Spinal cord (tissue), 10 donors: Measurements from ENCODE around the gene VARS1. TPM values are rescaled to one million over a fixed set of nuclear protein-coding genes. Genes with fewer than 3 reads are reported as not detected.
"Not testable (repeated sequence)": the region's sequence is repeated elsewhere in the genome, so short reads cannot be mapped to it uniquely, and the experiment has no call there.

Experiments
- DNase-seq, 6 donors: peaks; one replicate each; pipeline versions ENCODE4 v3.0.0 to v3.0.0-alpha.2; 2013 to 2015; ENCODE audit warnings: low spot score in 6 of 6, low read depth in 4 of 6
- H3K27ac ChIP-seq: one replicate; pipeline ENCODE4 v1.5.1; 2013; ENCODE audit warnings: low read depth, low read length, control low read depth
- H3K27me3 ChIP-seq: one replicate; pipeline ENCODE4 v1.6.1; 2013; ENCODE audit warnings: low read length; ENCODE audit not compliant: control insufficient read depth, insufficient read depth
- H3K36me3 ChIP-seq: one replicate; pipeline ENCODE4 v1.6.1; 2013; ENCODE audit warnings: low read length; ENCODE audit not compliant: control insufficient read depth, insufficient read depth
- H3K4me1 ChIP-seq: one replicate; pipeline ENCODE4 v1.6.1; 2013; ENCODE audit warnings: low read length; ENCODE audit not compliant: control insufficient read depth, insufficient read depth
- H3K4me3 ChIP-seq: one replicate; pipeline ENCODE4 v1.5.1; 2013; ENCODE audit warnings: low read depth, low read length, control low read depth
- H3K9me3 ChIP-seq: one replicate; pipeline ENCODE4 v1.6.1; 2013; ENCODE audit warnings: low read length; ENCODE audit not compliant: control insufficient read depth, insufficient read depth
- WGBS: methylation state at CpG from one replicate; pipeline ENCODE4 v1.1.5; 2013; ENCODE audit warnings: missing lambda C conversion rate; ENCODE audit not compliant: insufficient coverage; 5-methylcytosine and 5-hydroxymethylcytosine counted together
- polyA plus RNA-seq, 2 donors: library from polyadenylated mRNA; unstranded; fragments of 120-200 nt; gene quantifications; one replicate each; pipeline ENCODE4 v1.2.1, GENCODE V29; 2013; ENCODE audit not compliant: insufficient read length in 2 of 2
- total RNA-seq, 2 donors: library from RNA; depleted of rRNA in 1 of 2; stranded (reverse); fragments of 120-200 nt in 1 of 2; fragments of >200 nt in 1 of 2; gene quantifications; one replicate each; pipeline versions ENCODE4 v1.2.3 to v1.2.4, GENCODE V29; 2013 to 2014
- donor health status: healthy.

Gene VARS1
- total and polyA plus RNA-seq, 4 donors, result 25.3 to 70.6 (median 50.8) TPM

DNA sequence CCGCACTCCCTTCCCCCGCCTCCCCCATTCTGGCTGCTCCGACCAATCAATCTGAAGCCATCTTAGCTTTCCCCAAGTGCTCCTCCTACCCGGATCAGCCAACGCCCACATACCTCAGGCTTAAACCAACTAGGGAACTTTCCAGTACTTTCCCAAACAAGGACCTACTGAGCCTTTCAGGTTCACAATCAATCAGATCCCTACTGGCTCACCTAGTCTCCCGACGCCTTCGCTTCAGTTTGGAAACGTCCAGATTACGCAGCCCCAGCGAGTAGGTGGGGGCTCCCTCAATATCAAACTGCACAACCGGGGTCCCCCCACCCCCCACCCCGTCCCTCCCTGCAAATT, 19.1 kb upstream of the VARS1 start:
- peak; percentile 90 to 99 (median 92) for DNase-seq
- Histone ChIP-seq H3K4me1 (peaks cover 23% of the 10 kb centered on the region), H3K27ac (peak overlapping the region; percentile 100), H3K36me3 (peaks cover 8% of the 10 kb centered on the region), H3K4me3 (peak overlapping the region; percentile 77), H3K9me3 (no peaks in the 10 kb centered on the region), H3K27me3 (no peaks in the 10 kb centered on the region)
- 0% methylated on average over 12 of the region's 13 CpGs for WGBS

DNA sequence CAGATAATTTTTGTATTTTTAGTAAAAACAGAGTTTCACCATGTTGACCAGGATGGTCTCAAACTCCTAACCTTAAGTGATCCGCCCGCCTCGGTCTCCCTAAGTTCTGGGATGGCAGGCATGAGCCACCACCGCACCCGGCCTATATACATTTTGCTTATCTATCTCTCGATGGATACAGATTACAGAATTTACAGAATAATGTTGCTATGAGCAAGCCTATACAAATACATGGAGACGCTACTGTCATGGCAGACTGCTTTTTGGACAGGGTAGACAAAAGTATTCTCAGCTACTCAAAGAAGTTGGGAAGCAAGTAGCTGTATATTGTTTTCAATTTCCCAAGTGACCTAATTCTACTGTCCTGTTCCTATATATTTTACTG, 17.9 kb upstream of the VARS1 start:
- Histone ChIP-seq H3K27me3 (no peaks in the 10 kb centered on the region), H3K36me3 (peaks cover 8% of the 10 kb centered on the region), H3K4me3 (no peak overlapping the region), H3K9me3 (no peaks in the 10 kb centered on the region), H3K4me1 (peaks cover 16% of the 10 kb centered on the region), H3K27ac (peak overlapping the region; percentile 100)
- WGBS, result no CpG with 5 or more reads among the region's 7 CpGs
- no peak for DNase-seq

DNA sequence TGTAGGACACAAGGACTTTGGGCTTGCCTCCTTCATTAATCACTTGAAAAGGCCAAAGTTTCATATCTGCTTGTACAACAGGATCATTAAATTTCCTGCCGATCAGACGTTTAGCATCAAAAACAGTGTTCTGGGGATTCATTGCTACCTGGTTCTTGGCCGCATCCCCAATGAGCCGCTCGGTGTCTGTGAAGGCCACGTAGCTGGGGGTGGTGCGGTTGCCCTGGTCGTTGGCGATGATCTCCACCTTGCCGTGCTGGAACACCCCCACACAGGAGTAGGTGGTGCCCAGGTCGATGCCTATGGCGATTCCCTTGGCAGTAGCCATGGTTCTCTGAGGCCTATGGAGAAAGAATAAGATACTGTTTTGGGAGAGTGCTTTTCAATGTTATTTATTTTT, 16.1 kb upstream of the VARS1 start:
- Histone ChIP-seq H3K9me3 (no peaks in the 10 kb centered on the region), H3K27me3 (no peaks in the 10 kb centered on the region), H3K4me1 (peaks cover 14% of the 10 kb centered on the region), H3K36me3 (peaks cover 8% of the 10 kb centered on the region), H3K27ac (no peak overlapping the region), H3K4me3 (no peak overlapping the region)
- no peak for DNase-seq
- WGBS, result 89% methylated on average over 12 of the region's 12 CpGs

DNA sequence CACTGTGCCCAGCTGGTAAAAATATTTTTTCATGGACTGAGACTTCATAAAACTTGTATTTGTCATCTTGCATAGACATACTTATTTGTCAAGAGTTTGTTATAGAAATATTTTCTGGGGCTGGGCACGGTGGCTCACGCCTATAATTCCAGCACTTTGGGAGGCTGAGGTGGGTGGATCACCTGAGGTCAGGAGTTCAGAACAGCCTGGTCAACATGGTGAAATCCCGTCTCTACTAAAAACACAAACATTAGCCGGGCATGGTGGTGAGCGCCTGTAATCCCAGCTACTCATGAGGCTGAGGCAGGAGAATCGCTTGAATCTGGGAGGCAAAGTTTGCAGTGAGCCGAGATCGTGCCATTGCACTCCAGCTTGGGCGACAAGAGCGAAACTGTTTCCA, 13.0 kb upstream of the VARS1 start:
- DNase-seq, H3K4me3 ChIP-seq, H3K27ac ChIP-seq, H3K9me3 ChIP-seq, H3K27me3 ChIP-seq: not testable (repeated sequence)
- H3K4me1 ChIP-seq, result peaks cover 17% of the 10 kb centered on the region
- 93% methylated on average over 3 of the region's 10 CpGs for WGBS
- H3K36me3 ChIP-seq, result peaks cover 13% of the 10 kb centered on the region

DNA sequence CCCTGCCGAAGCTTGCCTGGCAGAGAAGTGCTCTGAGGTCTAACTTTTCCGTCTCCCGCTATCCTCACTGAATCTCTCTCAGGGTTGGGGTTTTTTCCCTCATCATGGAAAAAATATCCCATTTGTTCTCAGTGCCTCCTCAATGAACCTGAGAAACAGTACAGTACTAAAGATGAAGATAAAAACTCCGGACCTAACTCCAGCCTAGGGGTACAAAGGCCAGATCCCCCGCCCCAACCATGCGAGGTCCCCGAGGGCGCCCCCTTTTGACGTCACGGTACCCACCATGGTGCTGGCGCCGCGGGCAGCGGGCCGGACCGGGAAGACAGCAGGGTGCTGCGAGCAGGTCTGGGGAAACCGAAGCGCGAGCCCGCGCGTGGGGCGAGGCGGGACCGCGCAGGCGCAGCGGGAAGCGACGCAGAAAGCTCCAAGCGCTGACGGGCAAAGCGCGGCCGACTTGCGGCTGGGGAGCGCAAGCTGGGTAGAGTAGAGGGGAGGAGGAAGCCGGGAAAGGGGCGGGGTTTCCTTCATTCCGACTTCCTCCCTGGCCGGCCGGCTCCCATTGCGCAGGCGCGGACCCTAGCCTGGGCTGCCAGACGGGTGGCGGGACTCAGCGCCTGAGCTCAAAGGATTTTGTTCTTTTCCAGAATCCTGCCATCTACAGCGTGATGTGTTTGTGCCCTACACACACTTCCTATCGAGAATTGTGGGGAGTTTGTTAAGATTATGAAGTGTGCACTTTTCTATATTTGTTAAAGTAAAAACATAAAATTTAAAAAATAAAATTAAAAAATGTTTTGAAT, 11.1 kb upstream of the VARS1 start, which contains the start of gene LSM2:
Gene LSM2 (minus strand): TSS at position 497 of the 803 bp plus-strand sequence. CDS start 209 bp downstream, at position 288.
- Histone ChIP-seq H3K27me3 (no peaks in the 10 kb centered on the region), H3K36me3 (peaks cover 27% of the 10 kb centered on the region), H3K27ac (peak within 1 kb of the TSS; percentile 95), H3K4me1 (peaks cover 17% of the 10 kb centered on the region), H3K4me3 (peak within 1 kb of the TSS; percentile 85), H3K9me3 (no peaks in the 10 kb centered on the region)
- WGBS, result under 1% methylated on average over 36 of the region's 51 CpGs
- DNase-seq, result peak; percentile 86 to 99 (median 96)

DNA sequence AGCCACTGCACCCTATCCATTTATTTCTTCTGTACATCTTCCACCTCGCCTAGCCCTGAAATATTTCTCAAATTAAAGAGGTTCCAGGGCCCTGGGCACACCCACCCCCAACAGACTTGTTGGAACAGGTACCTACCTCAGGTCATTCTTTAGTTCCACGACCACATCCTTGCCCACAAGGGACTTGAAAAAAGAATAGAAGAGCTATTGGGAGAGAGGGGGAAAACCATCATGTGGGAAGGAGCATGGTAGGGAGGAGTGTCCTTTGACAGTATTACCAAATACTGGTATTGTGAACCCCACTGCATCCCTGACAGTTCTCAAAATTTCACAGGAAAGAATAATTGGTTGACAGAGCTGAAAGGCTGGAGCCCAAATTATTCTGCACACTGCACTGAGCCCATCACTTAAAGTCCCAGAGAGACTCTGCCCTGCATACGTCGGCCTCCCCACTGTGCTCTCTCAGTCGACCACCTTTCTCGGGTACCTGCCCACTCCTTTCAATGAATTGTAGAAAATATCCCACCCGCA, 10.5 kb upstream of the VARS1 start:
- H3K27me3 ChIP-seq, result no peaks in the 10 kb centered on the region
- H3K36me3 ChIP-seq, result peaks cover 28% of the 10 kb centered on the region
- no peaks in the 10 kb centered on the region for H3K9me3 ChIP-seq
- H3K4me3 ChIP-seq, result peak overlapping the region; percentile 85
- 17% methylated on average over 6 of the region's 7 CpGs for WGBS
- peaks cover 17% of the 10 kb centered on the region for H3K4me1 ChIP-seq
- peak overlapping the region; percentile 95 for H3K27ac ChIP-seq
- DNase-seq, result no peak

DNA sequence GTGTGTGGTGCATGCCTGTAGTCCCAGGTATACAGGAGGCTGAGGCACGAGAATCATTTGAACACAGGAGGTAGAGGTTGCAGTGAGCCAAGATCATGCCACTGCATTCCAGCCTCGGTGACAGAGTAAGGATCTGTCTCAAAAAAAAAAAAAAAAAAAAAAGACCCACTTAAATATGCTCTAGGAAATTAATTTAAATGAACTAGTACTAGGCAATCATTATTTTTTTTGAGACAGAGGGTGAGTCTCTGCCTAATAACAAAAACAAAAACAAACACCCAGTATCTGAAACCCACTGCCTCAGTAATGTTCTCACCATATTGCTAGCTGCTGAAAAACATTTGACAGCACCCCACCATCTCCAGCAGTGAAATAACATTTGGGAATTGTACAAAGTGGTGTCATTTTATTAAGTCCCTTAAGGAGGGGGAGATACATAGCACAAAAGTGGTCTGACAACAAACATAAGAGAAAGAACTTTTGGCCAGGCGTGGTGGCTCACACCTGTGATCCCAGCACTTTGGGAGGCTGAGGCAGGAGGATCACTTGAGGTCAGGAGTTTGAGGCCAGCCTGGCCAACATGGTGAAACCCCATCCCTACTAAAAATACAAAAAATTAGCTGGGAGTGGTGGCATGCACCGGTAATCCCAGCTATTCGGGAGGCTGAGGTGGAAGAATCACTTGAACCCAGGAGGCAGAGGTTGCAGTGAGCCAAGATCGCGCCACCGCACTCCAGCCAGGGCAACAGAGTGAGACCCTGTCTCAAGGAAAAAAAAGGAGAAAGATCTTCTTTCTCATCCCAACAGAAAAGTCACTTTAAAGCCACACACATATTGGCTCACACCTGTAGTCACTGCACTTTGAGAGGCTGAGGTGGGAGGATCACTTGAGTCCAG, 5.7 kb upstream of the VARS1 start:
- WGBS, result 100% methylated on average over 1 of the region's 8 CpGs

DNA sequence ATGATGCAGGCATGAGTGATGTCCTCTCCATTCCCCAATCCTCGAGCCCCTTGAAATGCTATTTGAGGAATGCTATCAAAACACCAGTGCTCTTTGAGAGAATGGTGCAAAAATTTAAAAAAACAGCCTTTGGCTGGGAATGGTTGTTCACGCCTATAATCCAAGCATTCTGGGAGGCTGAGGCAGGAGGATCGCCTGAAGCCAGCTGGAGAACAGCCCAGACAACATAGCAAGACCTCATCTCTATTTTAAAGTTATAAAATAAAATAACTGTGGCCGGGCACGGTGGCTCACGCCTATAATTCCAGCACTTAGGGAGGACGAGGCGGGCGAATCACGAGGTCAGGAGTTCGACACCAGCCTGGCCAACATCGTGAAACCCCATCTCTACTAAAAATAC, 4.2 kb upstream of the VARS1 start:
- no peak overlapping the region for H3K4me3 ChIP-seq
- H3K27me3 ChIP-seq, result no peaks in the 10 kb centered on the region
- peaks cover 26% of the 10 kb centered on the region for H3K36me3 ChIP-seq
- no CpG with 5 or more reads among the region's 12 CpGs for WGBS
- no peaks in the 10 kb centered on the region for H3K9me3 ChIP-seq
- H3K27ac ChIP-seq, result no peak overlapping the region
- peak in 1 of 6 donors; percentile 45 for DNase-seq
- H3K4me1 ChIP-seq, result peaks cover 12% of the 10 kb centered on the region

More for the DNA sequence above, 5.7 kb upstream of the VARS1 start:
- not testable (repeated sequence) for H3K4me1 ChIP-seq, H3K9me3 ChIP-seq, H3K27ac ChIP-seq, DNase-seq, H3K27me3 ChIP-seq, H3K4me3 ChIP-seq
- peaks cover 27% of the 10 kb centered on the region for H3K36me3 ChIP-seq

DNA sequence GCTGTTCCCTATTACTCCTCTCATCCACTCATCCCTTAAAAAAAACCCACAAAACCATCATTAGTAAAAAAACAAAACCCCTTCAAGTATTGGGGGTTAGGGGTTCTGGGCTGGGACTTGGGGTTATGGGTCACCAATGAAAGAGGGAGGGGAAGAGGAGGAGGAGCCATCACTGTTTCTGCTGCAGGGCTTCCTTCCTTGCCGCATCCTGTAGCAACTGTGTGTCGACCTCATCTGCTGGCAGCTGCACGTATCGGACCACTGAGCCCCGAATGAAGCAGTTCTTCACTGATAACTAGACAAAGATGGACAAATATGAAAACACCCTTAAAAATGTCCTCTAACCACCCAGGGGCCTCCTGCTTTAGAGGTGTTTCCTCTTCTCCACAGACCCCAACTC, 2.0 kb upstream of the VARS1 start:
- H3K27me3 ChIP-seq, result no peaks in the 10 kb centered on the region
- H3K4me1 ChIP-seq, result peaks cover 19% of the 10 kb centered on the region
- no peak overlapping the region for H3K27ac ChIP-seq
- peaks cover 22% of the 10 kb centered on the region for H3K36me3 ChIP-seq
- 95% methylated on average over 5 of the region's 5 CpGs for WGBS
- H3K4me3 ChIP-seq, result no peak overlapping the region
- DNase-seq, result no peak
- no peaks in the 10 kb centered on the region for H3K9me3 ChIP-seq
